ENCODE measurements around the gene BCKDHB.
A peak's percentile ranks its signal among the peaks of the same experiment; 100 is the strongest.
"Not testable (repeated sequence)": the region's sequence is repeated elsewhere in the genome, so short reads cannot be mapped to it uniquely, and the experiment has no call there.

The BCKDHB gene

DNA sequence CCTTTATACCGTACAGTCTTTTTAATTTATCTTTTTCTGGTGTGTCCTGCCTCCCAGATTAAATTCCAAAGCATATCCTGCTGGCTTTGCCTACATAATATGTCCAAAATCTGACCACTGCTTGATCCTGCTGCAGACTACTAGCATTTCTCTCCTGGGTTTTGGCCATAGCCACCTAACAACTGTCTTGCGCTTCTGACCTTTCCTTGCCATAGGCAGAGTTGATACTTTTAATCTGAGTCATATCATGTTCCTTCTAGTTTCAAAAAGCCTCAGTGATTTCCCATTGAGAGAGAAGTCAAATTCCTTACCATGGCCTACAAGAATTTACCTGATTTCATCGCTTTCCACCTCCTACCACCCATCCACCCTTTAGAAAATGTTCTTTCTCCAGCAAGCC lies 104.8 kb downstream of the BCKDHB start:
- DNase-seq = no peak

DNA sequence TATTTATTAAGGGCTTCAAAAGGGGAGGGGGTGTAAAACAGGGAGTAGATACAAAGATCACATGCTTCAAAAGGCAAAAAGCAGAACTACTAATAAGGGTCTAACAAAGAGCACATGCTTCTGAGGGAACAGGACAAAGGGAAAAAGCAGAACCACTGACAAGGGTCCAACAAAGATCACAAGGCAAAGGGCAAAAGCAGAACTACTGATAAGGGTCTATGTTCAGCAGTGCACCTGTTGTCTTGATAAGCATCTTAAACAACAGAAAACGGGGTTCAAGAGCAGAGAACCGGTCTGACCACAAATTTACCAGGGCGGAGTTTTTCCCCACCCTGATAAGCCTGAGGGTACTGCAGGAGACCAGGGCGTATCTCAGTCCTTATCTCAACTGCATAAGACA lies 105.4 kb downstream of the BCKDHB start:
- DNase-seq = not testable (repeated sequence)

DNA sequence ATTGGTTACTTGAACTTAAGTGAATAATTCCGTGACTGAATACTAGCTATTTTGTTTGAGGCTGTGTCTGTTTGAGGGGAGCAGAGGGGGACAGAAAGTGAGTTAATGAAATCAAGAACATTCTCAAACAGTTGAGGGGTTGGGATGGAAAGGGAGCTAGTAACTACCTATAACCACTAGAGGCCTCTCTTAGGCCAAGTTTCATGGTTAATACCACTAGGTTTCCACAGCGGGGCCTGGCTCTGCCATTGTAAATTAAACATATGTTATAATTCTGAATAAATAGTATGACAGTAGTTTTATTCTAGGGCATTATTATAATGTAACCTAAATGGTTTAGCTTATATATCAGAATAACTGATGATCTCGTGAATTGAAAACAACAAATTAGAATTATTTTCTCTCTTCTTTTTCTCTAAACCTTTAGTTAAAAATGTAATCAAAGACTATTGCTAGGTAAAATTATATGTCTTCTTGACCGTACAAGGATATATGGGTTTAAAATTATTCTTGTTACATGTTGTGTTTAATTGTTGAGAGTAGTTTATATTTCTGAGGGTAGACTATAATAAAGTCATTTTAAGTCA lies 108.1 kb downstream of the BCKDHB start:
- DNase-seq = peak; percentile 27 to 52

DNA sequence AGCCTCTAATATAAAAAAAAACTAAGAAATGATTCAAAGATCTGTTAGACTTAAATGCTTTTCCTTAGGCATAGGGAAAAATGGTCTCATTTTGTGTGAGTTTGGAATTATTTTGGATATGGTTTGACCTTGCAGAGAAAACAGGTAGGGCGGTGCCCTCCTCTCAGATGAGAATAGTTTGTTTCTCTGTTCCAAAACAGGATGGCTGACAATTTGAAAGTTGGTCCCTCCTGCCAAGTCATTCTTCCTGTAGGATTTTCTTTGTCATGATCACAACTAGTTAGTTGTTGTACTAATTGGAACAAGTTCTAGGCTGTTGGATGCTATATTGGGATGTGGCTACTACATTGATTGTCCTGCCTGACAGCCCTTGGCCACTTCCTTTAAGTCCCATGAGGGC lies 108.6 kb downstream of the BCKDHB start:
- DNase-seq = no peak

DNA sequence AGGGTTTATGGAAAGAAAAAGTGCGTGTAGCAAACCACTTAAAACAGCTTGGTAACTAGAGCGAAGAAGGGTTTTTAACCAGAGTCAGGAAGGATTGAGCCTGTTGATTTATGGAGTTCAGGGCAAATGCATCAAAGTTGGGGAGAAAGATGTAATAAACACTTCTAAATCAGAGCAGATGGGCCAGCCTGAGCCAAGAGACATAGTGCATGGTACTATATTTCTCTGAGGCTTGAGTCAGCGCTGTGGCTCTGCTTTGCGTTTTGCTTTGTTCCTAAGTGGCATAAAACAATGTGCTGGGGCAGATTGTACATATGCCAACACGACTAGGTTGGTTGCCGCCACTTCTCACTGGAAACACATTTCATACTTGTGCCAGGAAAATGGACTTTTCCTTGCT lies 111.3 kb downstream of the BCKDHB start:
- no peak for DNase-seq

DNA sequence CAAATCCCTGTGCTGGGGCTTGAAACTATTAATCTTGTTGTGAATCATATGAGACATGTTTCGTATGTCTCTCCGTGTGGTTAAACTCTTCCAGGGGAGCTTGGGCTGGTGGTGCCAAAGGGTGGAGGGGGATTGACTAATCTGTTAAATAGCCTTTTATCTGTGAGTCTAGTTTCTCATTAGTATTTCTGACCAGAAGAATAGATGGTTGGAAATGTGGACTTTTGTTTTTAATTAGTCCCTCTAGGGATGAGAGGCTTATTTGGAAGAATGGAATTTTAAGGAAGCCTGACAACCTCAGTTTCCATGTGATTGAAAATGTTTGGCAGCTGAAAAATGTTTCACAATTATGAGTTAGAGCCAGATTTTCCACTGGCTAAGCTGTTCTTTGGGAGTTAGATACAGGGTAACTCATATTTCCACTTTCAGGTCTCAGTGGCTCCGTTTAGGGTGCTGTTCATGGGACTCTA lies 117.3 kb downstream of the BCKDHB start:
- no peak for DNase-seq

DNA sequence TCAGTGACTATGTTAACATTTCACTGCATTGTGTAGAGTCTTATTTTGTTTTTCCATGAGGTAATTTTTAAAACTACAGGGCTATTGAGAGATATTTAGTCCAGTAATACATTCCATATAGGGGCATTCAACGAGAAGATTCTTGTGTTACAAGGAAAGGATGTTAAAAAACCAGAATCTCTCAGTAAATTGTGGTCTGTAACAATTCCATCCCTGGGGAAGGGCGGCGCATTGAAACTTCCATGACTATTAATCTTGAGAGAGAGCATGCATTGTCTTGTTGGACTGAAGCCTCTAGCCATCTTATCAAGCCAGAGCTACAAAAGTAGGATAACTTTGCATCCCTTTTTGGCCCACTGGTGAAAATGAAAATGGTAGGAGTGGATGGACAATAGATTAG lies 119.7 kb downstream of the BCKDHB start:
- DNase-seq = no peak

DNA sequence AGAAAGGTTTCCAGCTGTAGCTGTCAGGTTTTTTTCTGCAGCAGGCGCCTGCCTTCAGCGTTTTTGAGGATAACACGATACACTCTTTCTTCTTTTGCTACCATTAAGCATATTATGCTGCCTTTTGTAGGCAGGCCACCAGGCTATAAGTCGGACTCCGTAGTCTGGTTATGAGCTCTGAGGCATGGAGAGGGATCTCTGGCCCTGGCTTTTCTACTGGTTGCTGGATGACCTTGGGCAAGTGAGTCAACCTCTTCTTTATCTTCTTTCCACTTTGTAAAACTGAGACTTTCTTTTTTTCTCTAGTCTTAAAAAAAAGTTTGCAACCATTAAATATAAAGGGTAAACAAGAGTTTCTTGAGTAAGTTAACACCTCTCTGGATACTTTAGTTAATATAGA lies 120.2 kb downstream of the BCKDHB start:
- no peak for DNase-seq

DNA sequence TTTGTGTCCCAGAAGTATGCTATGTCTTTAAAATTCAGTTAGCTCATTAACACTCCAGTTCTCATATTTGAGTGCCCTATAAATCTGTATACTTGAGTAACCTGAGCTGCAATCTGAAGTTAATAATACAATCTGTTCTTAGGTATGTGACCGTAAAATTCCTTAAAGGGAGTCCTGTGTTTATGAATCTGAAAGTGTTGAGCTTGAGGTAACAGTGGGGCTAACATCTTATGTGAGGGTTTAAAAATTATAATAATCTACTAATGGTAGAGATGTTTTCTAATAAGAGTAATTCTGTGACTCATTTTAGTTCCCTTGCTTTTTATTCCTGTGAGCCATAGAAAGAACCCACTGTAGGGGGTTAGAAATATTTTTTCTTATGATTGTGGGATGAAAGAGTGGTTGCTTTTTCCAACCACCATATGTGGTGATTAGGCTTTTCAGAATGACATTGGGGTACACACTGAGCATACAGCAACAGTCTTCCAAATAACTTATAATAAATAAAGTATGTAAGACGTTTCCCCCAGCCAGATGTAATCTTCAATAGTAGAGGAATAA lies 121.2 kb downstream of the BCKDHB start:
- DNase-seq = no peak

DNA sequence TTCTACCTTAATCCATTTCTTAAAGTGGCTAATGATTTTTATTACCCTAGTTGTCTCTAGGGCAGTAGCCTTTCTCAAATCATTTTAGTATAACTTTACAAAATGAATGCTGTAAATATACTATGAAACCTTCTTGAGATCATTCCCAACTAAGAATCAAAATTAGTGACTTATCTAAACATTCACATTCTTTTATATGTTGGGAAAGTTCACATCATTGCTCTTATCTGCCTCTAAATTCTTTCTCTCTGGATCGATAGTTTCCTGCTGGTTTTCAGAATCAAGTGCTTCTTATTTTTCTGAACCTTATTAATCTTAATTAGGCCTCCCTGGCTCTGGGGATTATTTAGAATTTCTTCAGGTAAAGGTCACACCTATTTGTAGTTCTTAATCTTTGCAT lies 126.8 kb downstream of the BCKDHB start:
- no peak for DNase-seq

DNA sequence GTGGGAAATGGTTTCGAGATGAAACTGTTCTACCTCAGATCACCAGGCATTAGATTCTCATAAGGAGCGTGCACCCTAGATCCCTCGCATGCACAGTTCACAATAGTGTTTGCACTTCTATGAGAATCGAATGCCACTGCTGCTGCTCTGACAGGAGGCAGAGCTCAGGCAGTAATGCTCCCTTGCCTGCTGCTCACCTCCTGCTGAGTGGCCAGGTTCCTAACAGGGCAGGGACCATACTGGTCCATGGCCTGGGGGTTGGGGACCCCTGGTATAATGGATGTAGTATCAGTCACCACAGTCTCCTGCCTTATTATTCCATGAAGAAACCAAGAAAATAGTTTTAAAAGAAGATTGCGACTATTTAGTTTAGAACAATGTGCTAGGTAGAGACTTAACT lies 127.5 kb downstream of the BCKDHB start:
- DNase-seq = no peak

DNA sequence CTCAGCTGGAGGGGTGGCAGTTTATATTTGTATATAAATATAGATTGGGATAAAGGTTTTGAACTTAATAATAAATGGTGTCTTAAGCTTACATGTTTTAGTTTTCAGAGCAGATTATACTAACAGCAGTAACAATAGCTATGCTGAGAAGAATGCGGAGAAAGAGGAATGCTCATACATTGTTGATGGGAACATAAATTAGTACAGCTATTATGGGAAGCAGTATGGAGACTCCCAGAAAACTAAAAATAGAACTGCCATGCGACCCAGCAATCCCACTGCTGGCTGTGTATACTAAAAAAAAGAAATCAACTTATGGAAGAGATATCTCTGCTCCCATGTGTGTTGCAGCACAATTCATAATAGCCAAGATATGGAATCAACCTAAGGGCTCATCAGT lies 127.9 kb downstream of the BCKDHB start:
- no peak for DNase-seq

DNA sequence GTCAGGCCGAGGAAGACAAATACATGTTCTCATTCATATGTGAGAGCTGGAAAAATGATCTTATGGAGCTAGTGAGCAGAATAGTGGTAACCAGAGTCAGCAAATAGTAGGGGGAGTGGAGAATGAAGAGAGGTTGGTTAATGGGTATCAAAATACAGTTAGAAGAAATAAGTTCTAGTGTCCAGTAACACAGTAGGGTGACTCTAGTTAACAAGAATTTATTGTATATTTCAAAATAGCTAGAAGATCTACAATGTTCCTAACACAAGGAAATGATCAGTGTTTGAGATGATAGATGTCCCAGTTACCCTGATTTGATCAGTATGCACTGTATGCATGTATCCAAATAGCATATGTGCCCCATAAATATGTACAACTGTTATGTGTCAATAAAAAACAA lies 128.4 kb downstream of the BCKDHB start:
- DNase-seq = no peak

DNA sequence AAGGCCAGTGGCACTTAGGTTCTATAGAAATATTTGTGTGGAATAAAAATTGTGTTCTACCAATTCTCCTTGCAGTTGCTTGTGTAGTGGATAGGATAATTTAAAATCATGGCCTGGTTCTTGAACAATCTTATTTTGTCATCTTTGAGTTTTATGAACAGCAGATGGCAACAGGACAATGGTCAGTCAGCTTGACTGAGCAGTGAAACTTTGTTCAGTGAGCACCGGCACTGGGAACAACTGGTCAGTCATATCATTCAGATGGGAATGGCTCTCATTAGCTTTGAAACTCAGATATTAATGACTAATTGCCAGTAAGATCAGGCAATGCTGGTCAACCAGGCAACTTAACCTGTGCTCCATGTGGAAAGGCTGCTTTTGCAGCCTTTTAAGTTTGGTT lies 129.2 kb downstream of the BCKDHB start:
- DNase-seq = no peak

DNA sequence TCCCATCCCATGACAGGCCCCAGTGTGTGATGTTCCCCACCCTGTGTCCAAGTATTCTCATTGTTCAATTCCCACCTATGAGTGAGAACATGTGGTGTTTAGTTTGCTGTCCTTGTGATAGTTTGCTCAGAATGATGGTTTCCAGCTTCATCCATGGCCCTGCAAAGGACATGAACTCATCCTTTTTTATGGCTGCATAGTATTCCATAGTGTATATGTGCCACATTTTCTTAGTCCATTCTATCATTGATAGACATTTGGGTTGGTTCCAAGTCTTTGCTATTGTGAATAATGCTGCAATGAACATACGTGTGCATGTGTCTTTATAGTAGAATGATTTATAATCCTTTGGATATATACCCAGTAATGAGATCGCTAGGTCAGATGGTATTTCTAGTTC lies 132.3 kb downstream of the BCKDHB start:
- DNase-seq = not testable (repeated sequence)

DNA sequence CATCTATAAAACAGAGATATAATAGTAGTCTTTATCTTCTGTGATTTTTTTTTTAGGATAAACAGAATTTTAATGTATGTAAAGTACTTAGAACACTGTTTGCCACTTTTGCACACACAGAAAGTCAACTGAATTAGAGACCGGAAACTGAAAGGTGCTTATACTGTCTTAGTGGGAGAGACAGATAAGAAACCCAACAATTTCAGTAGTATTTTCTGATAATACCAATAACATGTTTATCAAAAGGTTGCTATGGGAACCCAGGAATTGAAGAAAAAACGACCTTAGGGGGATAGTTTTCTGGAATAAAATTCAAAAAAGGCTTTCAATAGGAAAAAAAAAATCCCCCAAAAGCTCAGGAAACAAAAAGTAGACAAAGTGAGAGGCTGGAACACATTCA lies 138.6 kb downstream of the BCKDHB start:
- no peak for DNase-seq

DNA sequence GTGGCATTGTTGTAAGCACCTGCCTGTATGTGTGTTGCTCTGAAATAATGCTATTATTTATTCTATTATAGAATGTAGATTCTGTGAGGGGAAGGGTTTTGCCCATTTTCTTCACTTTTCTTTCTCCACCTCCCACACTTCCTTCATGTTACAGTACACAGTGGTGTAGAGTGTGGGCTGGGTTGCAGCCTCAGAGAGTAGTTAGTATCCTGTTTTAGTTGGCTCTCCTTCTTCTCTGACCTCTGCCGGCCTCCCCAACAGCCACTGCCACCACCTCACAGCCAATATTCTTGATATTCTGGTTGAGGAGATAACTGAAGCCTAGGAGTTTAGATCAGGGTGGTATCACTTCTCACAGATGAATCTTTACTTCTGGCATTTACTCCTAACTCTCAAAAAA lies 143.4 kb downstream of the BCKDHB start:
- peak; percentile 9 to 46 for DNase-seq

DNA sequence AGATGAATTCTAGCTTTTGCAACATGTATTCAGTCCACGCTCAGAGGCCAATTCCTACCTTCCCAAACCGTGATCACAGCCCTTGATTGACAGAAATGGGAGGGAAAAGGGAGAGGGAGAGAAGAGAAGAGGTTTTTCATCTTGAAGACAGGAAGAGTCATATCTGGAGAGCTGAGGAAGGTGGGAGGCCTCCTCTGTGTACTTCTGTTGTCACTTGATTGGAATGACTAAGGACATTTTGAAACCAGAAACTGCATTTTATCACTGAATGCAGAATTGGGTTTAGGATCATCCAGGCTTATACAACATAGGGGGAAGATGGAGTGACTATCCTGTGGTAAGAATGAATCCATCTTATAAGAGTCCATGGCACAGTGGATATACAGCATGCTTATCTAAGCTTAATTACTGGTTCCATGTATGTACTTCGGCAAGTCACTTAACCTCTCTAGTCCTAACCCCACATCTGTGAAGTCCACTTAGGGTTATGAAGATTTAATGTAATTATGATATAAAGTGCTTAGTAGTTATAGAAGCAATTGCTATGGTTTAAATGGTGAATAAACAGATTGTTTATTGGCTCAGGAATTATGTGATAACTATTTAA lies 144.0 kb downstream of the BCKDHB start:
- DNase-seq = peak in 1 of 2 donors; percentile 13

DNA sequence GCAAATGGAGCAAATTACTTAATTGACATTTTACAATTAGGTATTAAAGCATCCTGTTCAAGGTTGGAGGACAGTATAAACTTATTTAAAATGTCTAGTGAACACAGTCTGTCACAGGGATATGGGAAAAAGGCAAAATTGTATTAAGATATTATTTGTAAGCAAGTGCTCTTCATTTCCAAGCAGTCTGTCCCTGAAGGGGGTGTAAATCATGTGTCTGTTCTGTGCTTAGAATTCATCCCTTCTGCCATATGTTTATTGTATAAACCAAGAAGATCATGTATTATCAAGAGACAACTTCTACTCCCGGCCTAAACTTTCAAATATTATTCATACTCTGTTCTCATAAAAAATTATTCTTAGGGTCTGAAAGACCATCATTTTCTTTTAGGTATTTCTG lies 144.8 kb downstream of the BCKDHB start:
- no peak for DNase-seq

DNA sequence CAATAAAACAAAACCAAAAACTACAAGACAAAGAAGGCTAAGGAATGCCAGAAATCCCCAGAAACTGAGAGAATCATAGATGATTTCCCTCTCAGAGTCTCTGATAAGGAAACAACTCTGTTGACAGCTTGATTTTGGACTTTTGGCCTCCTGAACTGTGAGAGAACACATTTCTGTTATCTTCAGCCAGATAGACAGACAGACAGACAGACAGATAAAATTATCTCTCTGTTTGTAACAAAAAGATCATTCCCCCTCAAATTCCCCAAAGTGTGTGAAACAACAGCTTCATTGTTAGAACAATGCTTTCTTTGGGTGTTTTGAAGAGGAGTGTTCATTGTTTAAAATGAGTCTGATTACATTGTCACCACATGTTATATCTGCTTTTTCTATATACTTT lies 148.2 kb downstream of the BCKDHB start:
- no peak for DNase-seq

DNA sequence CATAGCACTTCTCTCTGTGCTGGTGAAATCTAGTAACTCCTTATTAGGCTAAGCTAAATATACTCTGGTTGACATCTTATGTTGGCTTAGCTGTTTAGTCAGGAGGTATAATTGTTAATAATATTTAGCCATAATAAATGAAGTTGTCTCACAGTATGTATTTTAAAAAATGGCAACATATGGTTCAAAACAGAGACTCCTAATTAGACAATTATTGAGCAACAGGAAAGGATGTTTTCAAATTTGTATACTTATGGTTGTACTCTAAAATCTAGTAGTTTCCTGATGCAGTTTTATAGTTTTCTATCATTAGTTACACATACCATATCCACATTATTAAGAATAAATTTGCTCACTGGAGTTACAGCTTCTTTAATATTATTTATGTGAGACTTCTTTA lies 150.2 kb downstream of the BCKDHB start:
- no peak for DNase-seq

DNA sequence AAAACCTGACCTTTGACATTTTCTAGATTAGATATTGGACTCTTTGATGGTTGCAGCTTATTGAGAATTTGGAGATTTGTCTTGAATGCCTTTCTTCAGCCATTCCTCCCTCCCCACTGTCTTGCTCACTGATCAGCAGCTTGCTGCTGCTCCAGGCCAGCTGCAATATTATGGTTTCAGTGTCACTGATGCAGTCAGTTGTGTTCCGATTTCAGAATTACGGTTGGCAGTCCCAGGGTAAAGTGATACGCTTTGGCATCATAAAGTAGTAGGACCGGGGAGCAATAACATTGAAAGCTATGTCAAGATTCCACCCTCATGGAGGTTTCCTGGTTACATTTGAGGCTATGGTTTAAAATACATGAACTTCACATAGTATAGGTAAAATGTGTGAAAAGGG lies 152.6 kb downstream of the BCKDHB start:
- DNase-seq = no peak

DNA sequence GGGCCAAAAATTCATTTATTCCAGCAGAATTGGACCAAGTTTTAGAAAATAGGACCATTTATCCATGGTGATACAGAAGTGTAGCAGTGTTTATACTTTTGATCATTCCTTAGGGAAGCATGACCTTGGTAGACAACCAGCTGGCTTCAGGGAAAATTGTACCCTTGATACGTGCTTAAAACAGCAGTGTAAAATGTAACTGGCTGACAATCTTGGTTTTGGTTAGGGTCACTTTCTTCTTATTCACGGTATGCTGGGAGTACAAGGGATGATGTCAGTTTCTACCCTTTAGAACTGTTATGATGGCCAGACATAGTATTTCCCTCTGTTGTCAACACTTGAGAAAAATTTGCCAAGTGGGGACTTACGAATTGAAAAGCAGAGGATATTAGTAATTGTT lies 157.1 kb downstream of the BCKDHB start:
- DNase-seq = no peak

DNA sequence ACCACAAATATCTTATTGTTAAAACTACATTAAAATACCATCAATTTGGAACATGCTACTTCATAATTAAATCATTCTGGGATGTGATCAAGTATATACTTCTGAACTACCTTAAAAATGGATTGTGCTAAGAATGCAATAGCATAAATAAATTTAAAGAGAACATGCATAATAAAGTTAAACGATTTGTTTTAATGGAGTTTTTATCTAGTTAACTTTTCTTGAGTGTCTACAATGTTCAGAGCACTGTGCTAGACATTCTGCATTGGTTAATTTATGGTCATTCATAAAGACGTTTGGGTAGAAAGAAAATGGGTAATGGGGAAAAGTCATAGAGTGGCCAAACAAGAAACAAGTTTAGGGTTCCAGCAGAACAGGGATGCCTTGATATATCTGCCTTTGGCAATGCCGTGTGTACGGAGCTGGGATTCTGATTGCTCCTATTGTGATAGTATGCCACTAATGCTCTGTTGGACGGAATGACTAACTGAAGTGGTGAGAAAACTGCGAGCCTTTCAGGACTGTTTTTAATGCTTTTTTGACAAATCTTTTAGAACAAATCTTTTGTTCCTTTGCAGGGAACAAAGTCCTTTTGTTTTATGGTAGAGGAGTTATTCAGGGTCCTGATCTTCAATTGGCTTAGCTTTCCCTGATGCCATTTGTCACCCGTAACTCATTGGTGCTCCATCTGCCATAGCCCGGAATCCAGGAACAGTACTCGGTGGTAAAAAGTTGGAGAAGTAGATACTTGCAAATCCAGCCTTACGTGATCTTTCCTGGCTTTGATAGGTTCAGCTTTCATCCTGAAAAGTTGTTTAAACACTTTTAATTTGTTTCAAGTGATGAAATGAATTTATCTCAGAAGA lies 162.6 kb downstream of the BCKDHB start:
- no peak for DNase-seq
